Ishikawa (cell line): ENCODE data around the gene HOXD4.

Experiments used
- CEBPB ChIP-seq: IDR thresholded peaks from 2 replicates; pipeline ENCODE4 v1.6.1; 2012
- CREB1 ChIP-seq: IDR thresholded peaks from 2 replicates; pipeline ENCODE4 v1.6.1; 2012; ENCODE audit warnings: low read depth
- EGR1 ChIP-seq: IDR thresholded peaks from 2 replicates; pipeline ENCODE4 v1.6.1; 2012
- EP300 ChIP-seq: IDR thresholded peaks from 2 replicates; pipeline ENCODE4 v1.6.1; 2012; ENCODE audit warnings: borderline replicate concordance
- FOXM1 ChIP-seq: IDR thresholded peaks from 2 replicates; pipeline ENCODE4 v1.6.1; 2012; ENCODE audit warnings: low read depth, borderline replicate concordance
- NFIC ChIP-seq: IDR thresholded peaks from 2 replicates; pipeline ENCODE4 v1.6.1; 2012
- RAD21 ChIP-seq: IDR thresholded peaks from 2 replicates; pipeline ENCODE4 v1.6.1; 2012; ENCODE audit warnings: low read depth
- TAF1 ChIP-seq: IDR thresholded peaks from 2 replicates; pipeline ENCODE4 v1.6.1; 2012; ENCODE audit warnings: low read depth, mild to moderate bottlenecking
- TCF12 ChIP-seq: IDR thresholded peaks from 2 replicates; pipeline ENCODE4 v1.6.1; 2012; ENCODE audit warnings: low read depth
- TEAD4 ChIP-seq: IDR thresholded peaks from 2 replicates; pipeline ENCODE4 v1.6.1; 2012
- YY1 ChIP-seq: IDR thresholded peaks from 2 replicates; pipeline ENCODE4 v1.6.1; 2012; ENCODE audit warnings: low read depth
- ZBTB7A ChIP-seq: IDR thresholded peaks from 2 replicates; pipeline ENCODE4 v1.6.1; 2012; ENCODE audit warnings: low read depth
- TF ChIP-seq, protein P1 (sequence below): IDR thresholded peaks from 2 replicates; pipeline ENCODE4 v1.6.1; 2012
- TF ChIP-seq, protein P2 (sequence below): IDR thresholded peaks from 2 replicates; pipeline ENCODE4 v1.6.1; 2012
- TF ChIP-seq, protein P3 (sequence below): IDR thresholded peaks from 2 replicates; pipeline ENCODE4 v1.6.1; 2012; ENCODE audit warnings: low read depth, mild to moderate bottlenecking

Gene HOXD4

DNA sequence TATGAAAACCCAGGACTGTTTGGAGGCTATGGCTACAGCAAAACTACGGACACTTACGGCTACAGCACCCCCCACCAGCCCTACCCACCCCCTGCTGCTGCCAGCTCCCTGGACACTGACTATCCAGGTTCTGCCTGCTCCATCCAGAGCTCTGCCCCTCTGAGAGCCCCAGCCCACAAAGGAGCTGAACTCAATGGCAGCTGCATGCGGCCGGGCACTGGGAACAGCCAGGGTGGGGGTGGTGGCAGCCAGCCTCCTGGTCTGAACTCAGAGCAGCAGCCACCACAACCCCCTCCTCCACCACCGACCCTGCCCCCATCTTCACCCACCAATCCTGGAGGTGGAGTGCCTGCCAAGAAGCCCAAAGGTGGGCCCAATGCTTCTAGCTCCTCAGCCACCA is 17.8 kb downstream of the HOXD4 start:
- TF ChIP-seq ZBTB7A = no peak
- TF ChIP-seq, protein P1, sequence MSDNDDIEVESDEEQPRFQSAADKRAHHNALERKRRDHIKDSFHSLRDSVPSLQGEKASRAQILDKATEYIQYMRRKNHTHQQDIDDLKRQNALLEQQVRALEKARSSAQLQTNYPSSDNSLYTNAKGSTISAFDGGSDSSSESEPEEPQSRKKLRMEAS = no peak
- no peak for TF ChIP-seq YY1
- no peak for TF ChIP-seq FOXM1
- no peak for TF ChIP-seq TEAD4
- no peak for TF ChIP-seq EGR1

DNA sequence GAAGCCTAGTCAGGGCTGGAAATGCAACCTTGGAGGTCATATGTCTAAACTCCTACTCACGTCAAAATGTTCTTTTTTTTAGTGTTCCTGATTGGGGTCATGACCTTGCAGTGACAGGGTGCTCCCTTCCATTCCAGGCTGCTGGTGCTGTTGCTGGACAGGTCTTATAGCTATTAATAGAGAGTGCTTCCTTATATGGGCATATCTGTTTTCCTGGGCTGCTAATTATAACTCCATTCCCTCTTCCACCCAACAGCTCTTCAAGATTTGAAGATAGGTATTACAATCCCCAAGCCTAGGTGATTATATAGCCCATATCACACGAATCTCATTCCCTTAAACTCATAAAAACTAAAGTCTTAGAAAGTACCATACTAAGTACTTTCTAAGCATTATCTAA is 18.4 kb downstream of the HOXD4 start:
- TF ChIP-seq, protein P2, sequence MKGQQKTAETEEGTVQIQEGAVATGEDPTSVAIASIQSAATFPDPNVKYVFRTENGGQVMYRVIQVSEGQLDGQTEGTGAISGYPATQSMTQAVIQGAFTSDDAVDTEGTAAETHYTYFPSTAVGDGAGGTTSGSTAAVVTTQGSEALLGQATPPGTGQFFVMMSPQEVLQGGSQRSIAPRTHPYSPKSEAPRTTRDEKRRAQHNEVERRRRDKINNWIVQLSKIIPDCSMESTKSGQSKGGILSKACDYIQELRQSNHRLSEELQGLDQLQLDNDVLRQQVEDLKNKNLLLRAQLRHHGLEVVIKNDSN = no peak
- TF ChIP-seq CREB1 = no peak
- TF ChIP-seq, protein P3, sequence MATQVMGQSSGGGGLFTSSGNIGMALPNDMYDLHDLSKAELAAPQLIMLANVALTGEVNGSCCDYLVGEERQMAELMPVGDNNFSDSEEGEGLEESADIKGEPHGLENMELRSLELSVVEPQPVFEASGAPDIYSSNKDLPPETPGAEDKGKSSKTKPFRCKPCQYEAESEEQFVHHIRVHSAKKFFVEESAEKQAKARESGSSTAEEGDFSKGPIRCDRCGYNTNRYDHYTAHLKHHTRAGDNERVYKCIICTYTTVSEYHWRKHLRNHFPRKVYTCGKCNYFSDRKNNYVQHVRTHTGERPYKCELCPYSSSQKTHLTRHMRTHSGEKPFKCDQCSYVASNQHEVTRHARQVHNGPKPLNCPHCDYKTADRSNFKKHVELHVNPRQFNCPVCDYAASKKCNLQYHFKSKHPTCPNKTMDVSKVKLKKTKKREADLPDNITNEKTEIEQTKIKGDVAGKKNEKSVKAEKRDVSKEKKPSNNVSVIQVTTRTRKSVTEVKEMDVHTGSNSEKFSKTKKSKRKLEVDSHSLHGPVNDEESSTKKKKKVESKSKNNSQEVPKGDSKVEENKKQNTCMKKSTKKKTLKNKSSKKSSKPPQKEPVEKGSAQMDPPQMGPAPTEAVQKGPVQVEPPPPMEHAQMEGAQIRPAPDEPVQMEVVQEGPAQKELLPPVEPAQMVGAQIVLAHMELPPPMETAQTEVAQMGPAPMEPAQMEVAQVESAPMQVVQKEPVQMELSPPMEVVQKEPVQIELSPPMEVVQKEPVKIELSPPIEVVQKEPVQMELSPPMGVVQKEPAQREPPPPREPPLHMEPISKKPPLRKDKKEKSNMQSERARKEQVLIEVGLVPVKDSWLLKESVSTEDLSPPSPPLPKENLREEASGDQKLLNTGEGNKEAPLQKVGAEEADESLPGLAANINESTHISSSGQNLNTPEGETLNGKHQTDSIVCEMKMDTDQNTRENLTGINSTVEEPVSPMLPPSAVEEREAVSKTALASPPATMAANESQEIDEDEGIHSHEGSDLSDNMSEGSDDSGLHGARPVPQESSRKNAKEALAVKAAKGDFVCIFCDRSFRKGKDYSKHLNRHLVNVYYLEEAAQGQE = no peak; the same call in 1 of the 2 replicates
- TF ChIP-seq TAF1 = no peak
- TF ChIP-seq FOXM1 = no peak
- TF ChIP-seq TEAD4 = no peak
- TF ChIP-seq, protein P1 = no peak
- no peak for TF ChIP-seq CEBPB
- no peak for TF ChIP-seq TCF12
- no peak for TF ChIP-seq EP300
- no peak for TF ChIP-seq EGR1
- TF ChIP-seq ZBTB7A = no peak
- TF ChIP-seq YY1 = no peak
- no peak for TF ChIP-seq RAD21
- TF ChIP-seq NFIC = no peak

DNA sequence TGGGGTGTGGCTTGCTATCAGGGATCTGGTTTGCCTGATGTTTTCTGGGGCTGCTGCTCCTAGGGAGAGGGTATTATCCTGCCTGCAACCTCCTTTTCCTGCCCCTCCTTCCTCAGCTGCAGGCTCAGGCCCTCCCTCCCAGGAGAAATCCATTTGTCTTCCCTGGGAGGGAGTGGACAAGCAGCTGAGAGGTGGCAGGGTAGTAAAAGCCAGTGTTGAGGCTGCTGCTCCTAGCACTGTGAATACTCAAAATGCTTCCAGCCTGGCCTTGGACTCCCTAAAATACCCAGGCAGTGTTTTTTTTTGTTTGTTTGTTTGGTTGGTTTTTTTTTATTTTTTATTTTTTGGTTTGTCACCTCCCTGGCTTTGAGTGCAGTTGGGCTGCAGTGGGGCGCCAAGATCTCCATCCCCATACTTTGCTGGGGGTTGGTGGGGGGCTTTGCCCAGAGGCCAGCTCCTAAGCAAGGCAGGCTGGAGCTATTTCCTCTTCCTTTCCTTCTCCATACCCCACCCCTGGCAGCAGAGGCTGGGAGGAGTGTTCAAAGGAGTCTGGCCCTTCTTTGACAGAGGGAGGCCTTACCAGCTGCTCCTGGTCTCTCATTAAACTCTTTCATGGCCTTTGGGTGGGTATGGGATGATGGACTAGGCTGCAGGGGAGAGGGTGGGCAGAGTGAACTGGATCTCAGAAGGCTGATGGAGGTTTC is 19.4 kb downstream of the HOXD4 start:
- TF ChIP-seq EGR1 (no peak), YY1 (no peak), FOXM1 (no peak), ZBTB7A (no peak), RAD21 (no peak), NFIC (no peak), TAF1 (no peak), EP300 (no peak)
- TF ChIP-seq, protein P2 = no peak

DNA sequence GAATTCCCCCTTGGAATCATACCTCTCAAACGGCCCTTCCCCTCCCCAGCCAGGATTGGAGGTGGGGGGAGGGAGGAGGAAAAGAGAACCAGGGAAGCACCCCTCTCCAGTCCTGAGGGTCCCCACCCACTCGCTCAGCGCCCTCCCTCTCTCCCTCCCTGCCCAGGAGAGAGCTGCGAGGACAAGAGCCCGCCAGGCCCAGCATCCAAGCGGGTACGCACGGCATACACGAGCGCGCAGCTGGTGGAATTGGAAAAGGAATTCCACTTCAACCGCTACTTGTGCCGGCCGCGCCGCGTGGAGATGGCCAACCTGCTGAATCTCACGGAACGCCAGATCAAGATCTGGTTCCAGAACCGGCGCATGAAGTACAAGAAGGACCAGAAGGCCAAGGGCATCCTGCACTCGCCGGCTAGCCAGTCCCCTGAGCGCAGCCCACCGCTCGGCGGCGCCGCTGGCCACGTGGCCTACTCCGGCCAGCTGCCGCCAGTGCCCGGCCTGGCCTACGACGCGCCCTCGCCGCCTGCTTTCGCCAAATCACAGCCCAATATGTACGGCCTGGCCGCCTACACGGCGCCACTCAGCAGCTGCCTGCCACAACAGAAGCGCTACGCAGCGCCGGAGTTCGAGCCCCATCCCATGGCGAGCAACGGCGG is 20.1 kb downstream of the HOXD4 start:
- TF ChIP-seq, protein P1 = no peak
- TF ChIP-seq CREB1 = no peak
- TF ChIP-seq, protein P3 = no peak

DNA sequence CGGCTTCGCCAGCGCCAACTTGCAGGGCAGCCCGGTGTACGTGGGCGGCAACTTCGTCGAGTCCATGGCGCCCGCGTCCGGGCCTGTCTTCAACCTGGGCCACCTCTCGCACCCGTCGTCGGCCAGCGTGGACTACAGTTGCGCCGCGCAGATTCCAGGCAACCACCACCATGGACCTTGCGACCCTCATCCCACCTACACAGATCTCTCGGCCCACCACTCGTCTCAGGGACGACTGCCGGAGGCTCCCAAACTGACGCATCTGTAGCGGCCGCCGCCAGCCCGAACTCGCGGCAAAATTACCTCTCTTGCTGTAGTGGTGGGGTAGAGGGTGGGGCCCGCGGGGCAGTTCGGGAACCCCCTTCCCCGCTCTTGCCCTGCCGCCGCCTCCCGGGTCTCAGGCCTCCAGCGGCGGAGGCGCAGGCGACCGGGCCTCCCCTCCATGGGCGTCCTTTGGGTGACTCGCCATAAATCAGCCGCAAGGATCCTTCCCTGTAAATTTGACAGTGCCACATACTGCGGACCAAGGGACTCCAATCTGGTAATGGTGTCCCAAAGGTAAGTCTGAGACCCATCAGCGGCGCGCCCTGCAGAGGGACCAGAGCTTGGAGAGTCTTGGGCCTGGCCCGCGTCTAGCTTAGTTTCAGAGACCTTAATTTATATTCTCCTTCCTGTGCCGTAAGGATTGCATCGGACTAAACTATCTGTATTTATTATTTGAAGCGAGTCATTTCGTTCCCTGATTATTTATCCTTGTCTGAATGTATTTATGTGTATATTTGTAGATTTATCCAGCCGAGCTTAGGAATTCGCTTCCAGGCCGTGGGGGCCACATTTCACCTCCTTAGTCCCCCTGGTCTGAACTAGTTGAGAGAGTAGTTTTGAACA is 20.9 kb downstream of the HOXD4 start:
- TF ChIP-seq, protein P2 = no peak
- TF ChIP-seq TAF1 (no peak), EP300 (no peak), NFIC (no peak), FOXM1 (no peak)
- TF ChIP-seq, protein P3 = no peak
- TF ChIP-seq, protein P1 = no peak
